Activated effector memory CD4-positive, alpha-beta T cell treated with Interleukin-2 at 50 U/mL for 16 hours (primary cell): Measurements from ENCODE around the gene KRT83.

ENCODE experiments used
- DNase-seq: peaks from one replicate; pipeline ENCODE4 v3.0.0-alpha.2; 2020

KRT83 gene

DNA sequence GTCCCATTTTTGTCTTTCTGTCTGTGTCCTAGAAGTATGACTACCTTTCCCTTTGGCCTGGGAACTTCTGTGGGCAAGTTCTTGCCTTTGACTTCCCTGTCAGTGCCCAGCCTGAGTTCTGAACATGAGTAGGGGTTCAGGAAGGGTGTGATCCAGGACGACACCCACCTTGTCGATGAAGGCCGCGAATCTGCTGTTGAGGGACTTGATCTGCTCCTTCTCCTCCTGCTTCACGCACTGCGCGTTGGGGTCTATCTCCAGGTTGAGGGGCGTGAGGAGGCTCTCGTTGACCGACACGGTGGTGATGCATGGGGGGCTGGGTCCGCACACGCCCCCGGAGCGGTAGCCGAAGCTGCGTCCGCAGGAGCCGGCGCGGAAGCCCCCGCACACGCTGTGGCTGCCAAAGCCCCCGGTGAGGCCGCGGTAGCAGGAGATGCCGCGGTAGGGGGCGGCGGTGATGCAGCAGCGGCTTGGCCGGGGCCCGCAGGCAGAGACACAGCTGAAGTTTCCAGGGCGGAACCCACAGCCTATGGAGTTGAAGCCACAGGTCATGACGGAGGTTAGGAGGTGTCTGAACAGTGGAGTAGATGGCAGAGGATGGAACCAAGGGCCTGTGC lies at the start of gene KRT83:
TSS of gene KRT83 (minus strand) at position 615 of the 617 bp plus-strand sequence. CDS start at position 552, 63 bp downstream.
- DNase-seq, result no peak

DNA sequence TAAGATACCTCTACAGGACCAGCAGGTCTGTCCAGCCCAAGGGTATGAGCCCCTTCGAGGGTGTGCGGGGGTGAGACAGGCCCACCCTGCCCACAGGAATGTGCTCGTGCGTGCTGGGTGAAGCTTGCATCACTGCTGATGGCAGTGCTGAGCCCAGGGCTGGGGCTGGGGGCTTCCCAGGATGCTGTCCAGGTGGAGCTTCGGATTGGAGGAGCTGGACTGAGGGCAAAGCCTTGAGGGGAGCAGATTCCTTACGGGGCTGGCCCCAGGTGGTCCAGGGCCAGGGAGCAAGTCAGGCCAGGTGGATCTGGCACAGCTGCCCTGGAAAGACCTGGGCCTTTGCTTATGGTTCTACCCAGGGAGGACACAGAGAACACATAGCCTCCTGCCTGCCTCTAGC lies 48.6 kb upstream of the KRT83 start:
- DNase-seq, result no peak

DNA sequence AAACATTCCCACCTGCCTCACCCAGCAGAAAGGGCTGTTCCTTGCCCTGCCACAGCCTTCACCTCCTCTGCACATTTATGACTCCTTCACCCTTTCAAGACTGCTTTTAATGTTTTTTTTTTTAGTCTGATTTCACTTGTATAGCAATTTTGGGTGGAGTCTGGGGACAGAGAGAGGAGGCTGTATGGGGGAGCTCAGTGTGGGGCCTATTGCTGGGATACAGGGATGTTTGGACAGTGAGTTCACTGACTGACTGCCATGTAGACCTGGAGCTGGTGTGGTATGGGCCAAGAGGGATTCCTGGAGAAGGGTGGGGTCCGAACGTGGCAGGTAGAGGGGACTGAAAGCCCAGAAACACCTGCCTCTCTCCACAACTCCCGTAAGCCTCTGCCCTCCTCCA lies 48.0 kb upstream of the KRT83 start:
- DNase-seq, result no peak

DNA sequence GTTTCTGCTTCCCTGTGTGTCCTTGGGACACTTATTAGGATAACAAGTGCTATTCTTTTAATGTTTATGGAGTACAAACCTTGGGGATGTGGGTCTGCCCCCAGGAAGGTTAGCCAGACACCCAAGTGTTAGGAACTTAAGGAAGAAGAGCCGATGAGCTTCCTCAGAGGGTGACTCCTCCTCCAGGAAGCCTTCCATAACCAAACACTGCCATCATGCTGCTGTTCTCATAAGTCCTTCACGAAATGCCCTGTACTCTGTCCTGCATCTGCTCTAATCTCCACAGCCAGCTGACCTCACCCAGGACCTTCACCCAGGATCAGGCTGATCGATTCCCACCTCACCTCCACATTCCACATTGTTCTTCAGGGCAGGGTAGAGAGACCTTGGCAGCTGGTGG lies 47.3 kb upstream of the KRT83 start:
- no peak for DNase-seq

DNA sequence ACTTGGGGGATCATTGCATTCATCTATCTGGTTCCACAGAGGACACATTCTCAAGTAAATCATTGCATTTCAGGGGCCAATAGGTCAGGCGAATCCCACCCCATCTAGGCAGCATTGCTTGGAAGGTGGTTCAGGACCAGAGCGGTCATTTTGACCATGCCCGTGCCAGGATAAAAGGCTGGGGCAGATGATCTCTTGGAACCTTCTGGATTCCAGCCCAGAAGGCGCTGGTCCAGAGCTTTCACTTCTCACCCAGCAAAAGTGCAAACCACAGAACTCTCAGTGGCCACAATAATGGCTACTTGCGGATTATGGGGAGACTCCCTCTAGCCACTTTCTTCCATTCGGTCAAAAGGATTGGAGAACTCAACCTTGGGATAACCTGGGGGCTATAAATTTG lies 46.7 kb upstream of the KRT83 start:
- DNase-seq, result no peak

DNA sequence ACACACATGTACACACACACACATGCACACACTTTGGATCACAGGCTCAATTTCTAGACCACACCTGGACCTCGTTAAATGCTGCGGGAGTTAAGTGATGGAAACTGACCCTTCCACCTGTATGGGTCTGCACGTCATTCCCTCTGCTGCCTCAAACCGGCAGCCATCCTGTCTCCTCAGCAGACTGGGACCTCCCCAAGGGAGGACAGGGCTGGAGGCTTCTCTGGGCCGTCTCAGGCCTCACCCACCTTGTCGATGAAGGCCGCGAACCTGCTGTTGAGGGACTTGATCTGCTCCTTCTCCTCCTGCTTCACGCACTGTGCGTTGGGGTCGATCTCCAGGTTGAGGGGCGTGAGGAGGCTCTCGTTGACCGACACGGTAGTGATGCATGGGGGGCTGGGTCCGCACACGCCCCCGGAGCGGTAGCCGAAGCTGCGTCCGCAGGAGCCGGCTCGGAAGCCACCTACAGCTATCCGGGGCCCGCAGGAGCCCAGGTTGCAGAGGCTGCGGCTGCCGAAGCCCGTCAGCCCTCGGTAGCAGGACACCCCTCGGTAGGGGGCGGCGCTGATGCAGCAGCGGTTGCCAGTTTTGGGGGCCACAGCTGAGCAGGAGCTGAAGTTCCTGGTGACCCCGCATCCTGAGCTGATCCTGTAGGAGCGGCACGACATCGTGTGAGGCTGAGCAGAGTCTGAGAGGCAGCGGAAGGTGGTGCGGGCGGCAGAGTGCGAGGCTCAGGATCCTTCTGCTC lies 45.7 kb upstream of the KRT83 start, which contains the start of gene KRT85:
TSS of gene KRT85 (minus strand) at position 744 of the 748 bp plus-strand sequence. CDS start at position 668, 76 bp downstream.
- DNase-seq, result no peak

DNA sequence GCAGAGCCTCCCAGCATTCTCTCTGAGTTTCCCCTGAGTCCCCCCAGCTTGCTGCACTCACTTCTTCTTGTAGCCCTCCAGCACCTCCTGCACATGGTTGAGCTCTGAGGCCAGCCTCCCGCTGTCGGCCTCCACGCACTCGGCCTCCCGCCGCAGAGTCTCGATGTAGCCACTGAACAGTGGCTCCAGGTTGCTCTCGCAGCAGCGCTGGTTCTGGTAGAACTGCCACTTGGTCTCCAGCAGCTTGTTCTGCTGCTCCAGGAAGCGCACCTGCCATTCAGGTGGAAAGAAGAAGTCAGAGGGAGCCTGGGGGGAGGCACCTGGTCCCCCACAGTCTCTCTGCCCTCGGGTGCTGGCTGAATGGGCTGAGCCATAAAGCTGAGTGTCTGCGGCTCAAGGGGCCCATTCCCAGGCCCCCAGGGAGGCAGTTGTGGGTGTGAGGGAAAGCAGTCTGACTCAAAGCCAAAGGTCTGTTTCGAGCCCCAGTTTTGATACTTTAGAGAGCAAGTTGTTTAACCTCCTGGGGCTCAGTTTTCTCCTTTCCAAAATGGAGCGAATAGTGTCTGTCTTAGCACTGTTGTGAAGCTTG lies 43.8 kb upstream of the KRT83 start:
- DNase-seq, result no peak

DNA sequence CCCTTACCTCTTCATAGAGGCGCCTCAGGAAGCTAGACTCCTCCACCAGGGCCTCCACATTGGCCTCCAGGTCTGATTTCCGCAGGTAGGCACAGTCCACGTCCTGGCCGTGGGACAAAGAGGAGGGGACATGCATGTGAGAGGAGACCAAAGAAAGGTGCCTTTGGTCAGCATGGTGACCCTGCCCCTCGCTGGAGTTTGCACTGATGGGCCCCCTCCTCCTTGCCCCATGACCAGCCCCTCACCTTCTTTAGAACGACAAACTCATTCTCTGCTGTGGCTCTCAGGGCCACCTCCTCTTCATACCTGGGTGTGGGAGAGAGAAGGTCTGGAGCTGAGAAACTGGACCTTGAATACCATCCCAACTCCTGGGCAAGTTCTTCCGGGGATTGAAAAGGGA lies 42.9 kb upstream of the KRT83 start:
- DNase-seq, result no peak

DNA sequence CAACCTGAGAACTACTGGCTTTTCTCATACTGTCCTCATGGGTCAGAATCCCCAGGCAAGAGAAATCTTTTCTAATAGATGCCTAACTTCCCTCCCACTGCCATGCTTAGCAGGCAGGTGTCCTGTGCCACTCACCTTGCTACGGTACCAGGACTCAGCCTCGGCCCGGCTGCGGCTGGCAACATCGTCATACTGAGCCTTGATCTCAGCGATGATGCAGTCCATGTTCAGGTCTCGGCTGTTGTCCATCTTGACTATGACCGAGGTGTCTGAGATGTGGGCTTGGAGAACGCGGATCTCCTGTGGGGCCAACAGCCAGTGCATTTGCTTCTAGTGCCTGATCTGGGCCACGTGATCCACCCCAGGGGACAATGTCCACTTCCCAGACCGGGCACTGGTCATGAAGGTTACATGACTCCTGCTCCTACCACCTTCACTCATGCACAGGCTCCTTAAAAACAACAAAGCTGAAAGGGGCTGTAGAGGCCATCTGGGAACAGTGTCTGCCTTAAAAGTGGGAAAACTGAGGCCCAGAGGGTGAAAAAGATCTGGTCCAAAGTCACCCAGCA lies 42.0 kb upstream of the KRT83 start:
- no peak for DNase-seq

DNA sequence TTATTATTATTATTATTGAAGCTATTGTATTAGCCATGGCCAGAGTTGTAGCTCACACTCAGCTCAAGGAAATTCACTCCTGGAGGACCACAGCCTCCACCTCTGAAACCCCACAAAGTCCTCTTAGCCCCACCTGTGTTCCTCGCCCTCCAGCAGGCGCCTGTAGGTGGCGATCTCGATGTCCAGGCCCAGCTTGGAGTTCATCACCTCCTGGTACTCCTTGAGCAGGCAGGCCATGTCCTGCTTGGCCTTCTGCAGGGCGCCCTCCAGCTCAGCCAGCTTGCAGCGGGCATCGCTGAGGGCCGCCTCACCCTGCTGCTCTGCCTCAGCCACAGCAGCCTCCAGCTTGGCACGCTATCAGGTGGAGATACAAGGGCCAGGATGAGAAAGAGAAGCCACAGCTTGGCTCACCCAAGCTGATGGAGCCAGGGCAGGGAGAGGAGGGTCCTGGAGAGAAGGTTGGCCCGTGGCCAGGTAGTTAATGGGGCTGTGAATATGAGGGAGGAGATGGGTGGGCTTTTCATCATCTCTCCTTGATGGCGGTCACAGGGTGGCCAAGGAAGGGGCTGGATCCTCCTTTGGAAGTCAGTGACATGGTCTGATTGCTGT lies 41.0 kb upstream of the KRT83 start:
- no peak for DNase-seq

DNA sequence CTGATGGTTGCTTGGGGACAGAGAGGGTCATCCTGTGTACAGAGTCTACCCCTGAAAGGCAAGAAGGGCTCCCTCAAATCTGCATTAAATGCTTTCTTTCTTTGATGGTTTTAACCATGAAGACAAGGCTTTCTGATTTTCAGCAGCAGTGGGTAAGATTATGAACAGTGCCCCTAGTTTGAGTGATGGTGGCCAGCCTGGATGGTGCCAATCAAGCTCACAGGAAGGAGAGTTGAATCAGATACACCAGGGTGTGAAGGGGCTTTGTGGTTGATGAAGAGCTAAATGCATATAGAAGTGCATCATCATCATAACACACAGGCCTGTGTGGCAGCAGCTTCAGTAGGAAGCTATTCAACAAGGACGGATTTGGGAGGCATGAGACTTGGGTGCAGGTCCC lies 40.4 kb upstream of the KRT83 start:
- no peak for DNase-seq

DNA sequence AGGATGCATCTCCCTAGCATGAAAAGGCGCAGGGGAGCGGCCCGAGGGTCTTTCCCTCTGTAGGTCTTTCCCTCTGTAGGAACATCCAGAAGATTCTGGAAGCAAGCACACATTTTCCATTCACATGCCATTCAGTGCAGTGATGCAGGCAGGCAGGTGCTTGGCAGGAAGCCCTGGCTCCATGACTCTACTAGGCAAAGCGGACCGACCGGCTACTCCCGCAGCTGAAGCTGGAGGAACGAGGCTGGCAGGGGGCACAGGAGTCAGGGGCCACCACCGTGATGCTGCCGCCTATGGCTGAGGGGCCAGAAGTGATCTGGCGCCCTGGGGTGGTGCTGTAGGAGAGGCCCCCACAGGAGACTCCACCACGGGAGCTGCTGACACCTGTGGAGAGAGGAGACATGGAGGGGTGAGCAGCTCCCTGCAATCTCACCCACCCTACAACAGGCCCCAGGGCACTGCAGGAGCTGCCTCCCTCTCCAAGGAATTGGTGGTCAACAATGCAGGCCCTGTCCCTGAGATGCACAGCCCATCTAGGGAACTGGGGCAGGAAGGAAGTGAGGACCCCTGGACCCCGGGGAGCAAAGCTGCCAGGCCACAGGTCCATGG lies 39.6 kb upstream of the KRT83 start:
- no peak for DNase-seq

DNA sequence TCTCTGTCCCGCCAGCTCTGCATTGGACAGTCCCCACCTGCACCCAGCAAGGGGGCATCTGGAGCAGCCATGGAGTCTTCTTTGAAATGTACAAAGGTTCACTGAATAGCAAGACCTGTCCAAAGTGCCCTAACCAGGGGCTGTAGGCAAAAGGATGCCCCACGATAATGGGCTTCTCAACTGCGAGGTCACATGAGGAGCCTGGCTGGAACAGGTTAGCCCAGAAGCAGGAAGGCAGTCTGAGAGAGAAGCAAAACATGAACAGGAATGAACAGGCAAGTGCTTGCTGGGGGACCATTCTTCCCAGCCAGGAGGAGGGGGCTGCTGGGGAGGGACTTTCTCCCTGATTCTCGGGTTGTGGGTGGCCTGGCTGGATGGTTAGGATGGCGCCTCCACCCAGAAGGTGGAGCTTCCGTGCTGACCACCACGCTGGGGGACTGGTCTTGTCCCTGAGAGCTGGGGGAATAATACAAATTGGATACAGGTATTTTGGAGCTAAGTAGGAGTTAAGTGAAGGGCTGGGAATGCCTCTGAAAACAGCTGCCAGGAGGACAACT lies 39.0 kb upstream of the KRT83 start:
- DNase-seq, result no peak

DNA sequence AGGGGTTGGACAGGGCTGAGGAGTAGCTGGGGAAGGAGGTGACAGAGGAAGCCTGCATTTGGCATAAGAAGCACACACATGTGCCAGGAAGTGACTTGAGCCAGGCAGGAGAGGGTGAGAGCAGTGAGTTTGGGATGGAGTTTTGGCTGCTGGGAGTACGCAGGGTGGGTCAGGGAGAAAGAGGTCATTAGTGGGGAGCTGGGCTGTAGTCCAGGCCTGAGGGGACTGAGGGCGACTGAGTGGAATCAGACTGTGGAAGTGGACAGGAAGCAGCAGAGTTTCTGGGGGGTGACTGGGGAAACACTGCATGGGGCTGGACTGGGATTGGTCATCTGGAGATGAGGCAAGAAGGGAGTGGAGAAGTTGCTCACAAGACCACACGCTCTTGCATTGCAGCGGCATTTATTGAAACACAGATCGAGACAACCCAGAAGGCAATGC lies 38.4 kb upstream of the KRT83 start:
- no peak for DNase-seq

DNA sequence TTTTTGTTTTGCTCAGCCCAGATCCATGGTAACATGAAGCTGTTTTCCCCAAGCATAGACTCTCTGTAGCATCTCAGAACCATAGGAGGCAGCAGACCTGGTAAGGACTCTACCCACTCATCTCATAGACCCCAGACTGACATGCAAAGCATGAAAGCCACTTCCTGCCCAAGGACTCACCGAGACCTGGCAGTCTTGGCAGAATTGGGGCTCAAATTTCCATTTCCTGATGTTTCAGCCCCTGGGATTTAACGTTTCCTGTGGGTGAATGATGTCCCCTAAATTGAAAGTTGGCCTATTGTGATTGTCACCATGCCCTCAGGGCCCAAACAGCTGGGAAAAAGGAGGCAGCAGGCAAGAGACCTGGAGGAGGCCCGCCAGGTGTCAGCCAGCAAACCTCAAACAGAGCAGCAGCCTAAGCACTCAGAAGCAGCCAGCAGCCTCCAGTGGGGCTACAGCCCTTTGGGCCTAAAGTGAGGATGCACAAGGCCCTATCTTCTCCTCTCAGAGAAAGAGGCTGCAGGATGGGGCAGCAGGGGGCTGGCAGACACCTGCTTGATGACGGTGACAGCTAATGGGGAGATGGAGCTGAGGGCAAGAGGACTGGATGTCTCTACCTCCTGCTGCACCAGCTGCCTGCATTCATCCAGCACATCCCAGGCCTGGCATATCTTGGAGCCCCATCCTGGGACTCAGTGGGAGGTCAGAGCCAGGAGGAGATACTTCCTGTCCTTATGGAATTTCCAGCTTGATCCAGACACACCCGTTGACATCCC lies 37.6 kb upstream of the KRT83 start:
- DNase-seq, result no peak

DNA sequence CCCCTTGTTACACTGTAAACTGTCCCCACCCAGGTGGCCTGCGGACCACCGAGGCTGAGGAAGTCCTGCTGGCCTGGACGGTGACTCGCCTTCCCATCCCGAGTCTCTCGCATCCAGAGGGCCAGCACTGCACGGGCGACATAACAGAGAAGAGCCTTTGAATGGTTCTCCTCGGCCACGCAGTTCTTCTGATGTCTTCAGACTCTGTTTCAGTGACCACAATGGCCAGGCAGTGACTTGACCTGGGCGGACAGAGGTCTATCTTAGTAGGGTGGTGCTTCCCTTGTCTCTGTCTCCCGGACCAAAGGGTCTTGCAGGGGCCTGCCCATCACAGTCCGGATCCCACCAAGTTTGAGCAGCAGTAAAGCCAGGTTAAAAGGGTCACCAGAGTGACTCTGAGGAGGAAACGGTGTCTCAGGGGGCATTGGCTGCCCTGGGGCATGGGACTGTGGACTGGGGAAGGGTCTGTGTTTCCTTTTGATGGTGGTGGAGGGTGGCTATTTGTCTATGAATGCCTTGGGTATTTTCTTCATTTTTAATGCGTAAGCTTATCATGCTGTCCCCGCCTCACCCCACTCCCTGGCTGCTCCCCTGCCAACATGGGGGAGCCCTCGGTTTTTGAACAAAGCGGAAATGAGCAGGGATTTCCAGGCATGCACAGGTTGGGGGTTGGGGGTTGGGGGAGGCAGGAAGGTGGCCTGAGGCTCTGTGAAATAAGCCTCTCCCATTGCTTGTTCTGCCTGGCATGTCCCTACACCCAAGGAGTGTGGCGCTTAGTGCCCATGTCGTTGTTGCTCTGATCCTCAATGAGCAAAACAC lies 35.8 kb upstream of the KRT83 start:
- DNase-seq, result no peak

DNA sequence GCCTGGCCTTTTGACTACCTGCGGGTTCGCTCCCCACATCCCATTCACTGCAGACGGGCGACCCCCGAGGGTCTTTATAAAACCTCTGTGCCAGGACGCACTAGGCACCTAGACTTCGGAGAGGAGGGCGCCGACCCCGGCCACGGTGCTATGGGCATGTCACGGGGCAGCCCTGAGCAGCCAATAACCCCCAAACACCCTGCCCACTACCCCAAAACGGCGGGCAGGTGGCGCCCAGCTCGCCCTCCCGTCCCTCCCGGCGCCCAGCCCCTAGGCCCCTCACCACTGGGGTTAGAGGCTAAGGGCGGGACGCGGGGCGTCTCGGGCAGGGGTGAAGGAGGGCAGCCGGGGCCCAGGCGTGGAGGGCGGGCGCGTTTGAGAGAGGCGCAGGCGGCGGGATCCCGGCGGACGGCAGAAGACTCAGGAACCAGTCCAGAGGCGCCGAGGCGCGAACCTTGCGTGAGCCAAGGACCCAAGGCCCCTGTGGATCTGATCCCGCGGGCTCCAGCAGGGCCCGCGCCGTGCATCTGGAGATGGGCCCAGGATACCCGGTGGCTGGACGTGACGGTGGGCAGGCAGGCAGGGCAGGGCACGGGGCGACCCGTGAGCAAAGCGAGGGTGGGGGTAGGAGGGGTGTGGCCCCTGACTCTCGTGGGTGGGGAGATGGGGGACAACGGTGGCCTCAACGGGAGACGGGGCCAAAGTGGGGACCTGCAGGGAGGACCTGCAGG lies 35.0 kb upstream of the KRT83 start:
- no peak for DNase-seq

DNA sequence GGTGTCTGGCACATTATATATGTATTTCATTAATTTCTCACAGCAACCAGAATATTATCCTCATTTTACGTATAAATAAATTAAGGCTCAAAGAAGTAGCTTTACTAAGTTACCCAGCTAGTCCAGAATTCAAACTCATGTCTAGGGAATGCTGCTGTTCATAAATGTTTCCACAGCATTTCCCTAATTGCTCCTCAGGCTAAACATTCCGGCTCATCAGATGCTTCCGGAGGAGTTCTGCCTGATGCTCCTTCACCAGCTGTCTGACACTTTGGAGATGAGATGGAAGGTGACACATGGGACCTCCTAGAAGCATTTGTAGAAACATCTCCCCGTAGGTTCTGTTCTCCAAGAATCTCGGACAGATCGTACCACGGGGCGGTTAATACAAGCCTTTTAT lies 34.0 kb upstream of the KRT83 start:
- DNase-seq, result no peak

DNA sequence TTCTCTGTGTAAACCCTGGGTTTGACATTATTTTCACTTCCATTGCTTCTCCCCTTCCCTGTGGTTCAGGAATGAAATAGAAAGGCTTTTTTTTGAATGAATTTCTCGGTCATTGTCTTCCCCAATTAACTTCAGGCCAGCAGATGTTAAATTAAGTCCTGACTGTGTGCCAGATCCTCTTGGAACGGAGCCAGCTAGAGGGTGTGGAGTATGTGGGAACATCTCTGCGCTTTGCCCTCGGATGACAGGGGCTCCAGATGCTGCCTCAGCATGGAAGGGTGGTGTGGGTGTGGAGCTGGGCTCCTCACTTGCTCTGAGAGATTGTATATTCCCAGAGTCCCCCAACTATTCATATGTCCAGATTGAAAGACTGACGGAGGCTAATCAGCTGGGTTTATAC lies 33.0 kb upstream of the KRT83 start:
- DNase-seq, result no peak

DNA sequence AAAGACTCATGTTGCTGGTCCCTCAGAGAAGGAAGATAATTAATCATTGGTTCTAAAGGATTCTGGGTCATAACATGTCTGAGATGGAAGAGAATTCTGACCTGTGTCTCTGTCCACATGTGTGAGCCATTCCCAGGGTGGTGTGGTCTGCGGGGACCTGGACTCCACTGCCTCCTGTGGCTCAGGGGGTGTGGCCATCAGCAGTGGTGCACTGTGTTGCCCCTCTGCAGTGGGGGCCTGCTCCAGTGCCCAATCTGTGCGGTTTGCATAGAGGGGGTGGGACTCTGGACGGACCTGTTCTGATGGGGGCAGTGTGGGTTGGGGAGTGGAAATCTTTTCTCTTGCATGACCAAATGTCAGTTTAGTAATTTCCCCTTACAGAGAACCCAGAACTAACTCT lies 32.6 kb upstream of the KRT83 start:
- no peak for DNase-seq
